ENCODE results near the gene SGCA. TPM values are rescaled to one million over a fixed set of nuclear protein-coding genes. Genes with fewer than 3 reads are reported as not detected.

The SGCA gene
- polyA plus RNA-seq, 1 donor (not counting 4 experiments of a cell fraction or from before 2014, with no cell fraction given): not detected

DNA sequence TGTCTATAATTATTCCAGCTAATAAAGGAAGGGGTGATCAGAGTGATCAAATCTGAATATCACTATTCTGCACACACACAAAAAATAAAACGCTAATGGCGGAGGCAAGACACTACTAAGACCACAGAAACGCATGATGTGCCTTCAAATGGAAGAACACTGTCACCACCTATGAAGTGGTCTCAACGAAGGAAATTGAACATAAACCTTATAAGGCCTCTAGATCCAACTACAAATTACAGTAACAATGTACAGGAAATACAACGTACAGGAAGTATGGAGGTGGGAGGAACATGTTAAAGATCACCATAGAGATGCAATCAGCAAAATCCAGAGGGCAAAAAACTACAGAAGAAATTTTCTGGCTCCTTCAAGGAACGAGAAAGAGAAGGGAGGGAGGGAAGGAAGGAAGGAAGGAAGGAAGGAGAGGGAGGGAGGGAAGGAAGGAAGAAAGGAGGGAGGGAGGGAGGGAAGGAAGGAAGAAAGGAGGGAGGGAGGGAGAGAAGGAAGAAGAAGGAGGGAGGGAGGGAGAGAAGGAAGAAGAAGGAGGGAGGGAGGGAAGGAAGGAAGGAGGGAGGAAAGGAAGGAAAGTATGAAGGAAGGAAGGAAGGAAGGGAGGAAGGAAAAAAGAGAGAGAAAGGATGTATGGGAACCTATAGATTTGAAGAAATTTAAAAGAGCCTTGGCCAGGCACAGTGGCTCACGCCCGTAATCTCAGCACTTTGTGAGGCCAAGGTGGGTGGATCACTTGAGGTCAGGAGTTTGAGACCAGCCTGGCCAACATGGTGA, 3.1 kb upstream of the SGCA start:
- no peak overlapping the region for H3K4me3 ChIP-seq (ENCODE audit: control insufficient read depth in 2 of 3, extremely low read depth in 1 of 3, insufficient read depth in 2 of 3, low read depth in 1 of 3, low read length in 3 of 3)
- no peak overlapping the region for H3K4me2 ChIP-seq (ENCODE audit: control insufficient read depth, extremely low read depth, insufficient read depth, low read depth, low read length)
- H3K4me1 ChIP-seq (ENCODE audit: control insufficient read depth, extremely low read depth, insufficient read depth, low read length): peaks cover 9% of the 10 kb centered on the region
- no peaks in the 10 kb centered on the region for H3K36me3 ChIP-seq (ENCODE audit: control insufficient read depth in 2 of 2, extremely low read depth in 1 of 2, insufficient read depth in 2 of 2, low read length in 2 of 2)
- H3K79me2 ChIP-seq (ENCODE audit: control insufficient read depth, insufficient read depth, low read length): no peaks in the 10 kb centered on the region
- H3K27me3 ChIP-seq (ENCODE audit: control insufficient read depth, extremely low read depth, insufficient read depth, low read length): no peaks in the 10 kb centered on the region
- H3K27ac ChIP-seq (ENCODE audit: control insufficient read depth, insufficient read depth, low read length): no peak overlapping the region
- DNase-seq (ENCODE audit: low read depth, low spot score) (no peak), FAIRE-seq (no peak)
- dilution Hi-C loops (cut with MboI; ENCODE audit: extremely low pct_ligation_motif_present, low sequenced_read_pairs): no loop called here
- TF ChIP-seq, protein P1, sequence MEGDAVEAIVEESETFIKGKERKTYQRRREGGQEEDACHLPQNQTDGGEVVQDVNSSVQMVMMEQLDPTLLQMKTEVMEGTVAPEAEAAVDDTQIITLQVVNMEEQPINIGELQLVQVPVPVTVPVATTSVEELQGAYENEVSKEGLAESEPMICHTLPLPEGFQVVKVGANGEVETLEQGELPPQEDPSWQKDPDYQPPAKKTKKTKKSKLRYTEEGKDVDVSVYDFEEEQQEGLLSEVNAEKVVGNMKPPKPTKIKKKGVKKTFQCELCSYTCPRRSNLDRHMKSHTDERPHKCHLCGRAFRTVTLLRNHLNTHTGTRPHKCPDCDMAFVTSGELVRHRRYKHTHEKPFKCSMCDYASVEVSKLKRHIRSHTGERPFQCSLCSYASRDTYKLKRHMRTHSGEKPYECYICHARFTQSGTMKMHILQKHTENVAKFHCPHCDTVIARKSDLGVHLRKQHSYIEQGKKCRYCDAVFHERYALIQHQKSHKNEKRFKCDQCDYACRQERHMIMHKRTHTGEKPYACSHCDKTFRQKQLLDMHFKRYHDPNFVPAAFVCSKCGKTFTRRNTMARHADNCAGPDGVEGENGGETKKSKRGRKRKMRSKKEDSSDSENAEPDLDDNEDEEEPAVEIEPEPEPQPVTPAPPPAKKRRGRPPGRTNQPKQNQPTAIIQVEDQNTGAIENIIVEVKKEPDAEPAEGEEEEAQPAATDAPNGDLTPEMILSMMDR (optimal IDR thresholded peaks at IDR 0.05 in 1 of 3, IDR thresholded peaks at IDR 0.05 in 1 of 3, conservative IDR thresholded peaks at IDR 0.05 in 1 of 3; ENCODE audit: extremely low read depth in 1 of 3, insufficient read depth in 2 of 3, low read length in 3 of 3): no peak
- no peaks in the 10 kb centered on the region for H3K9me1 ChIP-seq (ENCODE audit: control insufficient read depth, extremely low read depth, insufficient read depth, low read length)
- H3K9me3 ChIP-seq (ENCODE audit: control insufficient read depth, low read depth, low read length): no peaks in the 10 kb centered on the region
- no peak overlapping the region for H3K9ac ChIP-seq (ENCODE audit: control insufficient read depth, extremely low read depth, insufficient read depth, low read length)
- H2AFZ ChIP-seq (ENCODE audit: control insufficient read depth, low read length): no peak overlapping the region
- no peaks in the 10 kb centered on the region for H4K20me1 ChIP-seq (ENCODE audit: control insufficient read depth, extremely low read depth, insufficient read depth, low read length)

DNA sequence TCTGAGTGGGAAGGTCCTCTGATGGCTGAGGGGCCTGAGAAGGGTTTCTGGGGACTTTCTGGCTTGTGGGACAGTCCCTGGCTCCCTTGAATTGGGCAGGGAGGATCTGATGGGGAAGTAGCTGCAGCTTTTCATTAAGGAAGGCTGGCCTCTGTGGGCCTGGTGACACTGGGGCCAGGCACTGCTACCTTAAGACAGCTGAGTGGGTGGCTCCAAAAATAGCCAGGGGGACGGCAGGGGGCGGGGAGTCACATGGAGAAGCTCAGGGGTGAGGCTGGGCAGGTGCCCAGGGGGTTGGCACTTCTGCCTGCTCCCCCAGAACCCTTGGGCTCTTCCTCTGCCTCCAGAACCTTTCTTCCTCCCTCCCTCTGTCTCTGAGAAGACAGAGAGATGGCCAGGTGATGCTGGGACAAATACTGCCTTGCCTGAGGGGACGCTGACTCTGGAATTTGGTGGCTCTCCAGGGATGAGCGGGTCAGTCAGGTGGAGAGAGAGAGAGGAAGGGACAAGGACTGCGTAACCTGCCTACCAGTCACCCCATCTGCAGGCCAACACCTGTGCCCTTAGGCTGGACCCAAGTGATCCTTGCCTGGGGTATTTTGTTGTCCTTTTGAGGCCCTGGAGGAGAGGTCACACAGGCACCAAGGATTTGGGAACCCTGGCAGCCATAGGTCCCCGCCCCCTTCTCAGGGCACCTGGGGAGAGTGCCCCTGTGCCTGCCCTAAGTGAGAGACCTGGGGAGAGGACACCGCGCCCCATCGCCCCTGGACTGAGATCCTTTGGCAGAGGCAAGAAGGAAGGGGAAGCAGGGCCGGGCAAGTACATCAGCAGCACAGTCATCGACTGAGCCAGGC, 1.7 kb upstream of the SGCA start:
- dilution Hi-C loops (cut with MboI; ENCODE audit: extremely low pct_ligation_motif_present, low sequenced_read_pairs): no loop called here
- H3K27ac ChIP-seq (ENCODE audit: control insufficient read depth, insufficient read depth, low read length): no peak overlapping the region

More for the DNA sequence above, 1.7 kb upstream of the SGCA start:
- H3K9me1 ChIP-seq (ENCODE audit: control insufficient read depth, extremely low read depth, insufficient read depth, low read length): no peaks in the 10 kb centered on the region
- FAIRE-seq: no peak
- H4K20me1 ChIP-seq (ENCODE audit: control insufficient read depth, extremely low read depth, insufficient read depth, low read length): no peaks in the 10 kb centered on the region
- no peak for TF ChIP-seq EZH2 (IDR thresholded peaks at IDR 0.05; ENCODE audit: low read length)
- TF ChIP-seq, protein P1 (optimal IDR thresholded peaks at IDR 0.05 in 1 of 3, IDR thresholded peaks at IDR 0.05 in 1 of 3, conservative IDR thresholded peaks at IDR 0.05 in 1 of 3; ENCODE audit: extremely low read depth in 1 of 3, insufficient read depth in 2 of 3, low read length in 3 of 3): no peak
- H3K79me2 ChIP-seq (ENCODE audit: control insufficient read depth, insufficient read depth, low read length): no peaks in the 10 kb centered on the region
- H3K9me3 ChIP-seq (ENCODE audit: control insufficient read depth, low read depth, low read length): no peaks in the 10 kb centered on the region
- no peaks in the 10 kb centered on the region for H3K36me3 ChIP-seq (ENCODE audit: control insufficient read depth in 2 of 2, extremely low read depth in 1 of 2, insufficient read depth in 2 of 2, low read length in 2 of 2)
- H3K4me1 ChIP-seq (ENCODE audit: control insufficient read depth, extremely low read depth, insufficient read depth, low read length): peaks cover 9% of the 10 kb centered on the region
- H3K27me3 ChIP-seq (ENCODE audit: control insufficient read depth, extremely low read depth, insufficient read depth, low read length): peaks cover 3% of the 10 kb centered on the region
- H2AFZ ChIP-seq (ENCODE audit: control insufficient read depth, low read length): no peak overlapping the region
- no peak overlapping the region for H3K4me2 ChIP-seq (ENCODE audit: control insufficient read depth, extremely low read depth, insufficient read depth, low read depth, low read length)
- H3K9ac ChIP-seq (ENCODE audit: control insufficient read depth, extremely low read depth, insufficient read depth, low read length): no peak overlapping the region
- no peak for DNase-seq (ENCODE audit: low read depth, low spot score)
- no peak overlapping the region for H3K4me3 ChIP-seq (ENCODE audit: control insufficient read depth in 2 of 3, extremely low read depth in 1 of 3, insufficient read depth in 2 of 3, low read depth in 1 of 3, low read length in 3 of 3)

Measured in keratinocyte (primary cell).